HepG2 (cell line): ENCODE measurements around the gene GFRA1. TPM values are rescaled to one million over a fixed set of nuclear protein-coding genes. Genes with fewer than 3 reads are reported as not detected.

Experiments used
- ATAC-seq: fragments of 200-7000 bp; cut with Tn5 transposase; 3 replicates; pipeline ENCODE4 v1.9.1; 2020; ENCODE audit warnings: mild to moderate bottlenecking, moderate library complexity
- BruUV-seq: library from RNA; stranded (reverse); fragments of 400-500 nt; replicated peaks from 2 replicates; lab custom pipeline; 2021; lab: Mats Ljungman, UMichigan
- CTCF ChIA-PET: fragments of 300-600 bp; formaldehyde crosslinking; extraction: SDS; loops from one replicate; lab custom pipeline; 2021; ENCODE audit warnings: low total read pairs, inconsistent platforms, low intra/inter-chr PET ratio; lab: Yijun Ruan, JAX
- POLR2A ChIA-PET: fragments of 350-600 bp; sonication (Branson Sonifier 250); formaldehyde crosslinking; loops from one replicate; lab custom pipeline; 2020; ENCODE audit warnings: antibody characterized with exemption, inconsistent platforms; lab: Yijun Ruan, JAX
- DNase-seq: peaks from one replicate; pipeline ENCODE4 v3.0.0-alpha.2; 2015; ENCODE audit warnings: low spot score
- FAIRE-seq: peaks from 3 replicates; lab custom pipeline; 2011; peaks lifted over from hg19 to GRCh38; lab: Jason Lieb, UNC
- H2AFZ ChIP-seq: one replicate; pipeline ENCODE4 v1.6.1; 2011; ENCODE audit warnings: low read length, inconsistent platforms
- H3K27ac ChIP-seq: fragments of 300-600 bp; 3 replicates; pipeline ENCODE4 v1.8.0; 2011; ENCODE audit warnings: mixed run types, mild to moderate bottlenecking, mixed read lengths, low read length, inconsistent platforms; ENCODE audit not compliant: insufficient read depth; ENCODE audit errors: extremely low read length
- H3K27me3 ChIP-seq, 2 experiments: fragments of 200-600 bp in 1 of 2; 2 replicates in 1 of 2; 3 replicates in 1 of 2; pipeline versions ENCODE4 v1.6.0 to v1.8.0; 2011; ENCODE audit warnings: low read length in 2 of 2, mild to moderate bottlenecking in 2 of 2, moderate library complexity in 2 of 2, inconsistent platforms in 1 of 2; ENCODE audit not compliant: insufficient read depth in 2 of 2, control insufficient read depth in 1 of 2
- H3K36me3 ChIP-seq, 2 experiments: fragments of 200-600 bp in 1 of 2; replicated peaks in 1 of 2; 2 replicates in 1 of 2; 3 replicates in 1 of 2; pipeline versions ENCODE4 v1.5.1 to v1.8.0; 2011; ENCODE audit warnings: low read length in 2 of 2, inconsistent platforms in 1 of 2; ENCODE audit not compliant: insufficient read depth in 2 of 2, control insufficient read depth in 1 of 2
- H3K4me1 ChIP-seq: 2 replicates; pipeline ENCODE4 v1.5.1; 2012; ENCODE audit warnings: low read length, inconsistent platforms; ENCODE audit not compliant: insufficient read depth
- H3K4me2 ChIP-seq: 2 replicates; pipeline ENCODE4 v1.6.0; 2011; ENCODE audit warnings: low read depth, low read length, inconsistent platforms
- H3K4me3 ChIP-seq, 3 experiments: fragments of 200-600 bp in 1 of 3; sonication (generic), shearing (Covaris generic) in 1 of 3; replicated peaks in 1 of 3; 2 replicates each; pipeline ENCODE4 v1.5.1; 2011 to 2016; ENCODE audit warnings: low read length in 3 of 3, inconsistent platforms in 2 of 3, low read depth in 2 of 3, mild to moderate bottlenecking in 2 of 3, control low read depth in 1 of 3, mixed read lengths in 1 of 3; ENCODE audit not compliant: insufficient read depth in 1 of 3
- H3K79me2 ChIP-seq: one replicate; pipeline ENCODE4 v1.6.1; 2011; ENCODE audit warnings: low read length, inconsistent platforms; ENCODE audit not compliant: insufficient read depth
- H3K9ac ChIP-seq: 2 replicates; pipeline ENCODE4 v1.6.0; 2011; ENCODE audit warnings: mild to moderate bottlenecking, low read depth, low read length, inconsistent platforms; ENCODE audit not compliant: insufficient read depth
- H3K9me3 ChIP-seq: 2 replicates; pipeline ENCODE4 v1.5.1; 2012; ENCODE audit warnings: mild to moderate bottlenecking, low read length
- H4K20me1 ChIP-seq: 2 replicates; pipeline ENCODE4 v1.6.0; 2011; ENCODE audit warnings: inconsistent platforms, mild to moderate bottlenecking, low read length, moderate library complexity; ENCODE audit not compliant: insufficient read depth
- ARID5B ChIP-seq: IDR thresholded peaks from 2 replicates; pipeline ENCODE4 v1.4.0; 2020; ENCODE audit warnings: mild to moderate bottlenecking, missing genetic modification reagents
- EED ChIP-seq: sonication (generic); formaldehyde crosslinking; IDR thresholded peaks from 2 replicates; pipeline ENCODE4 v1.5.0; 2020; ENCODE audit warnings: mild to moderate bottlenecking, missing genetic modification reagents
- ETV6 ChIP-seq: sonication (generic); formaldehyde crosslinking; conservative IDR thresholded peaks from 2 replicates; pipeline ENCODE4 v1.4.0; 2020; ENCODE audit warnings: missing genetic modification reagents
- GABPB1 ChIP-seq: IDR thresholded peaks from 2 replicates; pipeline ENCODE4 v1.6.1; 2016; ENCODE audit warnings: mild to moderate bottlenecking, missing genetic modification reagents, moderate library complexity, missing compliant biosample characterization
- NR2F2 ChIP-seq: IDR thresholded peaks from 2 replicates; pipeline ENCODE4 v1.6.1; 2012; ENCODE audit warnings: low read depth, inconsistent platforms, borderline replicate concordance
- PLRG1 ChIP-seq: fragments of 450-650 bp; conservative IDR thresholded peaks from 2 replicates; pipeline ENCODE4 v1.6.1; 2016
- ZNF18 ChIP-seq: sonication (generic); formaldehyde crosslinking; IDR thresholded peaks from 2 replicates; pipeline ENCODE4 v1.8.0; 2022; ENCODE audit warnings: mild to moderate bottlenecking, missing genetic modification reagents; ENCODE audit not compliant: insufficient replicate concordance
- ZNF350 ChIP-seq: sonication (generic); formaldehyde crosslinking; IDR thresholded peaks from 2 replicates; pipeline ENCODE4 v1.4.0; 2020; ENCODE audit warnings: mild to moderate bottlenecking, low read depth, missing genetic modification reagents, borderline replicate concordance
- ZNF460 ChIP-seq: sonication (generic); formaldehyde crosslinking; IDR thresholded peaks from 2 replicates; pipeline ENCODE4 v1.5.1; 2020; ENCODE audit warnings: missing genetic modification reagents, mild to moderate bottlenecking, borderline replicate concordance
- WGBS: methylation state at CpG from one replicate; pipeline ENCODE4 v1.1.6; 2017; ENCODE audit warnings: low lambda C conversion rate; 5-methylcytosine and 5-hydroxymethylcytosine counted together
- in situ Hi-C: cut with HindIII; loops from 2 replicates; pipeline ENCODE4 v1.10.0; 2017; ENCODE audit warnings: low pct_unique_long_range_greater_than_20kb; ENCODE audit not compliant: extremely low pct_ligation_motif_present
- intact Hi-C: fragments of 100-400 bp; cut with micrococcal nuclease; formaldehyde crosslinking; loops from one replicate; pipeline ENCODE4 v1.10.0; 2022; ENCODE audit not compliant: unreplicated experiment
- polyA plus RNA-seq, 8 experiments: library from polyadenylated mRNA; depleted of rRNA in 3 of 8; stranded (reverse) in 7 of 8; unstranded in 1 of 8; fragments of >200 nt; fragmentation: Illumina TruSeq in 4 of 8; extraction: Trizol in 4 of 8; gene quantifications; 2 replicates each; pipeline versions ENCODE4 v1.2.1 to v1.2.3, GENCODE V29; 2011 to 2016; ENCODE audit warnings: low read depth in 4 of 8, missing spikeins in 1 of 8, mixed read lengths in 1 of 8; ENCODE audit not compliant: insufficient read depth in 1 of 8
- total RNA-seq, 5 experiments: library from RNA; depleted of rRNA; stranded (reverse); fragments of >200 nt; fragmentation: Illumina TruSeq; extraction: Trizol; gene quantifications; 2 replicates each; pipeline ENCODE4 v1.2.3, GENCODE V29; 2016; ENCODE audit warnings: low read depth in 1 of 5

The GFRA1 gene
- total and polyA plus RNA-seq, 2 of the 13 experiments (the other 11 are each of a cell fraction or from before 2014, with no cell fraction given) = not detected

- CTCF ChIA-PET = no interaction called here
These were observed 122.4 kb downstream of the GFRA1 start for GRCh38 chr10:116150606-116151005.

More at GRCh38 chr10:116150606-116151005, 122.4 kb downstream of the GFRA1 start:
- Histone ChIP-seq H2AFZ (no peak overlapping the region), H3K4me2 (no peak overlapping the region), H3K27ac (no peak overlapping the region), H4K20me1 (no peaks in the 10 kb centered on the region), H3K27me3 (no peaks in the 10 kb centered on the region), H3K9me3 (no peaks in the 10 kb centered on the region), H3K4me1 (no peaks in the 10 kb centered on the region), H3K79me2 (no peaks in the 10 kb centered on the region), H3K4me3 (no peak overlapping the region), H3K36me3 (no peaks in the 10 kb centered on the region), H3K9ac (no peak overlapping the region)
- POLR2A ChIA-PET = no interaction called here
- BruUV-seq = no TSS peak
- FAIRE-seq (no peak), DNase-seq (no peak), ATAC-seq (no peak)
- 1% methylated on average over 6 of the region's 6 CpGs for WGBS
- in situ Hi-C loops = no loop called here
- no peak for TF ChIP-seq ZNF18
- no peak for TF ChIP-seq ZNF460
- TF ChIP-seq PLRG1 = no peak
- TF ChIP-seq ARID5B (CRISPR knock-in tag) = no peak
- no peak for TF ChIP-seq NR2F2
- TF ChIP-seq ZNF350 (CRISPR knock-in tag) = no peak
- no peak for TF ChIP-seq GABPB1 (CRISPR knock-in tag)
- no peak for TF ChIP-seq EED (CRISPR knock-in tag)
- TF ChIP-seq ETV6 = no peak
- intact Hi-C loops = no loop called here
